ENCODE measurements around the gene ADGRE3. TPM values are rescaled to one million over a fixed set of nuclear protein-coding genes. Genes with fewer than 3 reads are reported as not detected.

ADGRE3 gene
- total RNA-seq, 2 donors from 2014 or later, result not detected

- DNase-seq, result no peak
- no peak for ATAC-seq
- intact Hi-C loops (cut with DNase I, micrococcal nuclease), result loop anchor here in 1 of 2 donors (5.0 kb wide), 1 partner anchor 116 kb away; no protein-coding TSS in a partner anchor
These were observed 103.6 kb downstream of the ADGRE3 start for GRCh38 chr19:14570864-14571527.

Other genes starting within 250 kb of the ADGRE3 start
- gene PKN1, start 241.5 kb downstream of the ADGRE3 start, total RNA-seq, result 10 to 100 TPM; 29.3 to 49.6 TPM
- under 1 TPM; 0.52 to 0.84 TPM for gene PTGER1, start 199.5 kb downstream of the ADGRE3 start, total RNA-seq
- gene GIPC1, start 178.7 kb downstream of the ADGRE3 start, total RNA-seq, result 100 to 1,000 TPM; 310 to 395 TPM
- gene DNAJB1, start 156.4 kb downstream of the ADGRE3 start, total RNA-seq, result 100 to 1,000 TPM; 122 to 123 TPM
- gene TECR, start 145.2 kb downstream of the ADGRE3 start, total RNA-seq, result 100 to 1,000 TPM; 119 to 161 TPM
- 100 to 1,000 TPM; 228 to 299 TPM for gene NDUFB7, start 102.8 kb downstream of the ADGRE3 start, total RNA-seq
- gene CLEC17A, start 91.8 kb downstream of the ADGRE3 start, total RNA-seq, result under 1 TPM; 0.15 to 0.36 TPM
- gene ZNF333, start 15.2 kb upstream of the ADGRE3 start, total RNA-seq, result 1 to 10 TPM; 5.3 to 7.3 TPM
- gene ADGRE2, start 103.7 kb upstream of the ADGRE3 start, total RNA-seq, result 1 to 10 TPM; 1.6 to 4.3 TPM
- not detected for gene OR7A5, start 160.3 kb upstream of the ADGRE3 start, total RNA-seq
- gene OR7C1, start 160.3 kb upstream of the ADGRE3 start, total RNA-seq, result not detected
- not detected for gene OR7A10, start 174.1 kb upstream of the ADGRE3 start, total RNA-seq
- gene OR7A17, start 211.3 kb upstream of the ADGRE3 start, total RNA-seq, result not detected

Measured in left colon (tissue), 2 donors.